ENCODE measurements around the gene FGF2. TPM values are rescaled to one million over a fixed set of nuclear protein-coding genes. Genes with fewer than 3 reads are reported as not detected.

FGF2 gene
- total RNA-seq, 1 donor: 86.5 TPM

DNA sequence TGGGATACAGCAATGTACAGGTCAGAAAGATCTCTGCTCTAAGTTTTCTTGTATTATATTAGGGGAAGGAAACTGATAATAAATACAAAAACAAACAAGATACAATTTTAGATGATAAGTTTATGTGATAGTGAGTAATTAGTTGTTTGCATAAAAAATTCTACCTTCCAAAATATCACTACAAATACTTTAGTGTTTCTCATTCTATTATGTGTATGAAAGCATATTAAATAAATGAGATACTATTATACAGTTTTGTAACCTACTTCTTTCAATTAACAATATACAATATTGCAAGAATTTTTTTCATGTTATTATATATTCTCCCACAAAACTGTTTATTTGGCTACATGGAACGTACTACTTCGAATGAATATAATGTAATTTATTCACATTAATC lies 4.2 kb upstream of the FGF2 start:
- DNase-seq (ENCODE audit: insufficient read length, low spot score, missing footprints): no peak
- no peaks in the 10 kb centered on the region for H3K27me3 ChIP-seq (ENCODE audit: insufficient read depth, low read length)
- TF ChIP-seq, protein P1, sequence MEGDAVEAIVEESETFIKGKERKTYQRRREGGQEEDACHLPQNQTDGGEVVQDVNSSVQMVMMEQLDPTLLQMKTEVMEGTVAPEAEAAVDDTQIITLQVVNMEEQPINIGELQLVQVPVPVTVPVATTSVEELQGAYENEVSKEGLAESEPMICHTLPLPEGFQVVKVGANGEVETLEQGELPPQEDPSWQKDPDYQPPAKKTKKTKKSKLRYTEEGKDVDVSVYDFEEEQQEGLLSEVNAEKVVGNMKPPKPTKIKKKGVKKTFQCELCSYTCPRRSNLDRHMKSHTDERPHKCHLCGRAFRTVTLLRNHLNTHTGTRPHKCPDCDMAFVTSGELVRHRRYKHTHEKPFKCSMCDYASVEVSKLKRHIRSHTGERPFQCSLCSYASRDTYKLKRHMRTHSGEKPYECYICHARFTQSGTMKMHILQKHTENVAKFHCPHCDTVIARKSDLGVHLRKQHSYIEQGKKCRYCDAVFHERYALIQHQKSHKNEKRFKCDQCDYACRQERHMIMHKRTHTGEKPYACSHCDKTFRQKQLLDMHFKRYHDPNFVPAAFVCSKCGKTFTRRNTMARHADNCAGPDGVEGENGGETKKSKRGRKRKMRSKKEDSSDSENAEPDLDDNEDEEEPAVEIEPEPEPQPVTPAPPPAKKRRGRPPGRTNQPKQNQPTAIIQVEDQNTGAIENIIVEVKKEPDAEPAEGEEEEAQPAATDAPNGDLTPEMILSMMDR (IDR thresholded peaks at IDR 0.05; ENCODE audit: extremely low read depth, low read depth, low read length): no peak
- no peaks in the 10 kb centered on the region for H4K20me1 ChIP-seq (ENCODE audit: insufficient read depth, low read length)
- H2AFZ ChIP-seq (ENCODE audit: low read length): no peak overlapping the region
- no peaks in the 10 kb centered on the region for H3K36me3 ChIP-seq (ENCODE audit: insufficient read depth, low read length)
- H3K4me3 ChIP-seq (ENCODE audit: insufficient read depth, low read length): no peak overlapping the region
- no peak overlapping the region for H3K27ac ChIP-seq (ENCODE audit: low read depth, low read length)
- no peak overlapping the region for H3K4me2 ChIP-seq (ENCODE audit: insufficient read depth, low read length)
- H3K4me1 ChIP-seq (ENCODE audit: insufficient read depth, low read length): peaks cover 27% of the 10 kb centered on the region
- no peaks in the 10 kb centered on the region for H3K9me3 ChIP-seq (ENCODE audit: low read depth, low read length)
- peaks cover 5% of the 10 kb centered on the region for H3K79me2 ChIP-seq (ENCODE audit: insufficient read depth, low read length)

DNA sequence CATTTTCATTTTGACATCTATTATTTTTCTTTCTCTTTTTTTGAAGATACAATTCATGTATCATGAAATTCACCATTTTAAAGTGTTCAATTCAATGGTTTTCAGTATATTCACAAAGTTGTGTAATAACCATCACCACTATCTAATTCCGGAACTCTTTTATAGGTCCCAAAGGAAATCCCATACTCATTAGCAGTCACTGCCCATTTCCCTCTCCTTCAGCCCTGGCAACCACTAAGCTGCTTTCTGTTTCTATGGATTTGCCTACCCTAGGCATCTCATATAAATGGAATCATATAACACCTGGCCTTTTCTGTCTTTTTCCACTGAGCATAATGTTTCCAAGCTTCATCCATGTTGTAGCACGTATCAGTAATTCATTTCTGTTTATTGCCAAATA lies 3.2 kb upstream of the FGF2 start:
- H3K4me1 ChIP-seq (ENCODE audit: insufficient read depth, low read length): peaks cover 27% of the 10 kb centered on the region
- TF ChIP-seq, protein P1 (IDR thresholded peaks at IDR 0.05; ENCODE audit: extremely low read depth, low read depth, low read length): no peak
- peaks cover 10% of the 10 kb centered on the region for H4K20me1 ChIP-seq (ENCODE audit: insufficient read depth, low read length)
- peaks cover 15% of the 10 kb centered on the region for H3K79me2 ChIP-seq (ENCODE audit: insufficient read depth, low read length)
- peak overlapping the region; percentile 15 for H3K4me2 ChIP-seq (ENCODE audit: insufficient read depth, low read length)
- DNase-seq (ENCODE audit: insufficient read length, low spot score, missing footprints): peak; percentile 51
- no peak overlapping the region for H3K4me3 ChIP-seq (ENCODE audit: insufficient read depth, low read length)
- no peaks in the 10 kb centered on the region for H3K27me3 ChIP-seq (ENCODE audit: insufficient read depth, low read length)
- H3K27ac ChIP-seq (ENCODE audit: low read depth, low read length): peak overlapping the region; percentile 18
- no peak overlapping the region for H2AFZ ChIP-seq (ENCODE audit: low read length)
- peaks cover 2% of the 10 kb centered on the region for H3K36me3 ChIP-seq (ENCODE audit: insufficient read depth, low read length)
- H3K9me3 ChIP-seq (ENCODE audit: low read depth, low read length): no peaks in the 10 kb centered on the region

DNA sequence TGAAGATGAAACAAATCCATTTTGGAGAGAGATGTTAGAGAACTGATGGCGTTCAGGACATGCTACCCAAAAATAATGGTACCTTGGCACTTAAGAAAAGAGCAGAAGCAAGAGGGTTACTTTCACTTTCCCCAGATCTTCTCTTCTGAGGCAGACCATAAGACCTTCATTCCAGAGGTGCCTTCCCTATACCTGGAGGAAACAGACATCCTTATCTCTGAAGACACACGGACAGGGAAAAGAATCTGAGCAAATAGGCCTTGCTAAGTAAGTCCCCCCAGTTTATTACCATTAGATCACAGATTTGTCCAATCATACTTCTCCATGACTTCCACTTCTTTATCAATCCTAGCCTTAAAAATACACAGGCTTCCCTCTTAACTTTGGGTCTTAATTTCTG lies 2.0 kb upstream of the FGF2 start:
- peak overlapping the region; percentile 32 for H3K4me2 ChIP-seq (ENCODE audit: insufficient read depth, low read length)
- no peaks in the 10 kb centered on the region for H3K9me3 ChIP-seq (ENCODE audit: low read depth, low read length)
- H4K20me1 ChIP-seq (ENCODE audit: insufficient read depth, low read length): peaks cover 21% of the 10 kb centered on the region
- H3K27ac ChIP-seq (ENCODE audit: low read depth, low read length): no peak overlapping the region
- H3K36me3 ChIP-seq (ENCODE audit: insufficient read depth, low read length): peaks cover 9% of the 10 kb centered on the region
- H3K79me2 ChIP-seq (ENCODE audit: insufficient read depth, low read length): peaks cover 27% of the 10 kb centered on the region
- peaks cover 28% of the 10 kb centered on the region for H3K4me1 ChIP-seq (ENCODE audit: insufficient read depth, low read length)
- H3K4me3 ChIP-seq (ENCODE audit: insufficient read depth, low read length): no peak overlapping the region
- TF ChIP-seq, protein P1 (IDR thresholded peaks at IDR 0.05; ENCODE audit: extremely low read depth, low read depth, low read length): no peak
- peak overlapping the region; percentile 0 for H2AFZ ChIP-seq (ENCODE audit: low read length)
- no peaks in the 10 kb centered on the region for H3K27me3 ChIP-seq (ENCODE audit: insufficient read depth, low read length)
- peak; percentile 37 for DNase-seq (ENCODE audit: insufficient read length, low spot score, missing footprints)

DNA sequence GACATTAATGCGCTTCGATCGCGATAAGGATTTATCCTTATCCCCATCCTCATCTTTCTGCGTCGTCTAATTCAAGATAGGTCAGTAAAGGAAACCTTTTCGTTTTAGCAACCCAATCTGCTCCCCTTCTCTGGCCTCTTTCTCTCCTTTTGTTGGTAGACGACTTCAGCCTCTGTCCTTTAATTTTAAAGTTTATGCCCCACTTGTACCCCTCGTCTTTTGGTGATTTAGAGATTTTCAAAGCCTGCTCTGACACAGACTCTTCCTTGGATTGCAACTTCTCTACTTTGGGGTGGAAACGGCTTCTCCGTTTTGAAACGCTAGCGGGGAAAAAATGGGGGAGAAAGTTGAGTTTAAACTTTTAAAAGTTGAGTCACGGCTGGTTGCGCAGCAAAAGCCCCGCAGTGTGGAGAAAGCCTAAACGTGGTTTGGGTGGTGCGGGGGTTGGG lies 528 bp upstream of the FGF2 start:
- Histone ChIP-seq H3K4me1 (ENCODE audit: insufficient read depth, low read length) (peaks cover 37% of the 10 kb centered on the region), H3K4me2 (ENCODE audit: insufficient read depth, low read length) (peak overlapping the region; percentile 62), H3K27me3 (ENCODE audit: insufficient read depth, low read length) (no peaks in the 10 kb centered on the region), H3K4me3 (ENCODE audit: insufficient read depth, low read length) (peak overlapping the region; percentile 91), H2AFZ (ENCODE audit: low read length) (peak overlapping the region; percentile 59), H3K36me3 (ENCODE audit: insufficient read depth, low read length) (peaks cover 23% of the 10 kb centered on the region), H3K9me3 (ENCODE audit: low read depth, low read length) (no peaks in the 10 kb centered on the region), H3K79me2 (ENCODE audit: insufficient read depth, low read length) (peaks cover 41% of the 10 kb centered on the region), H3K27ac (ENCODE audit: low read depth, low read length) (peak overlapping the region; percentile 50), H4K20me1 (ENCODE audit: insufficient read depth, low read length) (peaks cover 29% of the 10 kb centered on the region)
- DNase-seq (ENCODE audit: insufficient read length, low spot score, missing footprints): peak; percentile 51
- TF ChIP-seq, protein P1 (IDR thresholded peaks at IDR 0.05; ENCODE audit: extremely low read depth, low read depth, low read length): no peak
